Mammary epithelial cell (primary cell): ENCODE data around the gene RTL1.

Experiments
- EZH2 ChIP-seq: IDR thresholded peaks from 2 replicates; pipeline ENCODE4 v1.6.1; 2012; ENCODE audit warnings: low read length, inconsistent platforms, borderline replicate concordance
- TF ChIP-seq, protein P1 (sequence below), 2 donors: IDR thresholded peaks in 1 of 2; conservative IDR thresholded peaks in 1 of 2; 2 replicates each; pipeline ENCODE4 v1.5.1; 2011 to 2012; ENCODE audit warnings: inconsistent platforms in 2 of 2, low read length in 2 of 2, mild to moderate bottlenecking in 2 of 2, control low read depth in 1 of 2, low read depth in 1 of 2; ENCODE audit not compliant: insufficient read depth in 1 of 2; ENCODE audit errors: extremely low read depth in 1 of 2

DNA sequence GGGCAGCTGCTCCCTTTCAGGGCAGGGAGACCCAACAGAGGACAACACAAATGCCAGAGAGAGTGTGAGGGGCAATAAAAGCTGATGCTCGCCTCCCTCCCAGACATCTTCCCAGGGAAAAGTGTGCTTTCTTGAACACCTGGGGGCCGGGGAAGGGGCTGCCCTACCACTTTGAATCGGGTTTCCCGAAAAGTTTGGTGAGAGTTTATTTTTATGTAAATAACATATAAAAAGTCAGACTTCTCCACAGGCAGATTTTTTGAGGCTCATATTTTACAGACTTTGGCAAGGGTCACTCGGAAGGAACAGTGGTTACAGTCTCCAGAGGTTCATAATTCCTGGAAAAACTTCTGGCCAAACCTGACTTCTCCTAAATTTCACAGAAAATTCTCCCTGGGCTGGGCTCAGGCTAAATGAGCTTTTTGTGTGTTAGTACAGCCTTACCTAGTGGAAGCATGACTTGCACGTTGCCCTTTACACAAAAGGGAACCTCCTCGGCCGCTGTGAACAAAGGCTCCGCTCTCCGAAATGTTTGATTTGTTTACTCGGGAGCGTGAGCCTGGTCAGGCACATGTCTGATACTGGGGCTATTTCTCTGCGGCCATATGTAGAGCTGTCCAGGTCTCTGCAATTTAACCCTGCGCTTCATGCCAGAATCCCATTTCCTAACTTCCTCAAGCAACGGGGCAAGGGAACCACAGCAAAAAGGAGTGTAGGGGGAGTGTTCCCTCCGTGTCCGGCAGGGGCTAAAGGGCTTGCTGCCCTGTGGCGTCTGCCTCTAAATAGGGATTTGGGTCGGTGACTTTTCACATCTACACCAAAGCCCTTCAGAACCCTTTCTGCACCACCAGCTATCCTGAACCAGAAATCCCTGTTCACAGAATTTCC is 3.4 kb downstream of the RTL1 start:
- TF ChIP-seq, protein P1, sequence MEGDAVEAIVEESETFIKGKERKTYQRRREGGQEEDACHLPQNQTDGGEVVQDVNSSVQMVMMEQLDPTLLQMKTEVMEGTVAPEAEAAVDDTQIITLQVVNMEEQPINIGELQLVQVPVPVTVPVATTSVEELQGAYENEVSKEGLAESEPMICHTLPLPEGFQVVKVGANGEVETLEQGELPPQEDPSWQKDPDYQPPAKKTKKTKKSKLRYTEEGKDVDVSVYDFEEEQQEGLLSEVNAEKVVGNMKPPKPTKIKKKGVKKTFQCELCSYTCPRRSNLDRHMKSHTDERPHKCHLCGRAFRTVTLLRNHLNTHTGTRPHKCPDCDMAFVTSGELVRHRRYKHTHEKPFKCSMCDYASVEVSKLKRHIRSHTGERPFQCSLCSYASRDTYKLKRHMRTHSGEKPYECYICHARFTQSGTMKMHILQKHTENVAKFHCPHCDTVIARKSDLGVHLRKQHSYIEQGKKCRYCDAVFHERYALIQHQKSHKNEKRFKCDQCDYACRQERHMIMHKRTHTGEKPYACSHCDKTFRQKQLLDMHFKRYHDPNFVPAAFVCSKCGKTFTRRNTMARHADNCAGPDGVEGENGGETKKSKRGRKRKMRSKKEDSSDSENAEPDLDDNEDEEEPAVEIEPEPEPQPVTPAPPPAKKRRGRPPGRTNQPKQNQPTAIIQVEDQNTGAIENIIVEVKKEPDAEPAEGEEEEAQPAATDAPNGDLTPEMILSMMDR (conservative IDR thresholded peaks at IDR 0.05 in 1 of 2, IDR thresholded peaks at IDR 0.05 in 1 of 2; ENCODE audit: extremely low read depth in 1 of 2, insufficient read depth in 1 of 2, low read depth in 1 of 2, low read length in 2 of 2) = no peak
- no peak for TF ChIP-seq EZH2
